ENCODE data around the gene CACNG4. TPM values are rescaled to one million over a fixed set of nuclear protein-coding genes. Genes with fewer than 3 reads are reported as not detected.

The CACNG4 gene
- total RNA-seq, 1 donor, result not detected

GRCh38 chr17:67020293-67020766, 55.8 kb downstream of the CACNG4 start:
- Histone ChIP-seq H2AFZ (ENCODE audit: low read length) (no peak overlapping the region), H3K27ac (ENCODE audit: low read depth, low read length) (no peak overlapping the region), H4K20me1 (ENCODE audit: insufficient read depth, low read length) (no peaks in the 10 kb centered on the region), H3K4me1 (ENCODE audit: insufficient read depth, low read length) (no peaks in the 10 kb centered on the region), H3K4me2 (ENCODE audit: insufficient read depth, low read length) (no peak overlapping the region), H3K36me3 (ENCODE audit: insufficient read depth, low read length) (no peaks in the 10 kb centered on the region), H3K4me3 (ENCODE audit: insufficient read depth, low read length) (no peak overlapping the region), H3K79me2 (ENCODE audit: insufficient read depth, low read length) (no peaks in the 10 kb centered on the region), H3K9me3 (ENCODE audit: low read depth, low read length) (no peaks in the 10 kb centered on the region), H3K27me3 (ENCODE audit: insufficient read depth, low read length) (peaks cover 33% of the 10 kb centered on the region)
- DNase-seq (ENCODE audit: insufficient read length, low spot score, missing footprints), result no peak
- TF ChIP-seq CTCF (IDR thresholded peaks at IDR 0.05; ENCODE audit: extremely low read depth, low read depth, low read length), result no peak

GRCh38 chr17:67021196-67021595, 56.7 kb downstream of the CACNG4 start:
- Histone ChIP-seq H4K20me1 (ENCODE audit: insufficient read depth, low read length) (no peaks in the 10 kb centered on the region), H3K79me2 (ENCODE audit: insufficient read depth, low read length) (no peaks in the 10 kb centered on the region), H3K4me2 (ENCODE audit: insufficient read depth, low read length) (no peak overlapping the region), H3K4me3 (ENCODE audit: insufficient read depth, low read length) (no peak overlapping the region), H2AFZ (ENCODE audit: low read length) (no peak overlapping the region), H3K36me3 (ENCODE audit: insufficient read depth, low read length) (no peaks in the 10 kb centered on the region), H3K27me3 (ENCODE audit: insufficient read depth, low read length) (peaks cover 33% of the 10 kb centered on the region), H3K4me1 (ENCODE audit: insufficient read depth, low read length) (no peaks in the 10 kb centered on the region), H3K9me3 (ENCODE audit: low read depth, low read length) (no peaks in the 10 kb centered on the region), H3K27ac (ENCODE audit: low read depth, low read length) (no peak overlapping the region)
- TF ChIP-seq CTCF (IDR thresholded peaks at IDR 0.05; ENCODE audit: extremely low read depth, low read depth, low read length), result no peak
- DNase-seq (ENCODE audit: insufficient read length, low spot score, missing footprints), result no peak

GRCh38 chr17:67021743-67022450, 57.4 kb downstream of the CACNG4 start:
- H3K27me3 ChIP-seq (ENCODE audit: insufficient read depth, low read length), result peaks cover 33% of the 10 kb centered on the region
- no peak for DNase-seq (ENCODE audit: insufficient read length, low spot score, missing footprints)
- H3K4me3 ChIP-seq (ENCODE audit: insufficient read depth, low read length), result no peak overlapping the region
- H3K36me3 ChIP-seq (ENCODE audit: insufficient read depth, low read length), result no peaks in the 10 kb centered on the region
- no peaks in the 10 kb centered on the region for H3K4me1 ChIP-seq (ENCODE audit: insufficient read depth, low read length)
- no peak overlapping the region for H2AFZ ChIP-seq (ENCODE audit: low read length)
- H3K4me2 ChIP-seq (ENCODE audit: insufficient read depth, low read length), result no peak overlapping the region
- H3K79me2 ChIP-seq (ENCODE audit: insufficient read depth, low read length), result no peaks in the 10 kb centered on the region
- H4K20me1 ChIP-seq (ENCODE audit: insufficient read depth, low read length), result no peaks in the 10 kb centered on the region
- TF ChIP-seq CTCF (IDR thresholded peaks at IDR 0.05; ENCODE audit: extremely low read depth, low read depth, low read length), result no peak
- H3K27ac ChIP-seq (ENCODE audit: low read depth, low read length), result no peak overlapping the region
- H3K9me3 ChIP-seq (ENCODE audit: low read depth, low read length), result no peaks in the 10 kb centered on the region

GRCh38 chr17:67022451-67022810, 57.9 kb downstream of the CACNG4 start:
- no peak overlapping the region for H3K27ac ChIP-seq (ENCODE audit: low read depth, low read length)
- no peak for DNase-seq (ENCODE audit: insufficient read length, low spot score, missing footprints)
- no peaks in the 10 kb centered on the region for H3K9me3 ChIP-seq (ENCODE audit: low read depth, low read length)
- H3K79me2 ChIP-seq (ENCODE audit: insufficient read depth, low read length), result no peaks in the 10 kb centered on the region
- no peaks in the 10 kb centered on the region for H3K36me3 ChIP-seq (ENCODE audit: insufficient read depth, low read length)
- no peak overlapping the region for H3K4me2 ChIP-seq (ENCODE audit: insufficient read depth, low read length)
- H3K4me3 ChIP-seq (ENCODE audit: insufficient read depth, low read length), result no peak overlapping the region
- H3K4me1 ChIP-seq (ENCODE audit: insufficient read depth, low read length), result no peaks in the 10 kb centered on the region
- no peak for TF ChIP-seq CTCF (IDR thresholded peaks at IDR 0.05; ENCODE audit: extremely low read depth, low read depth, low read length)
- H4K20me1 ChIP-seq (ENCODE audit: insufficient read depth, low read length), result no peaks in the 10 kb centered on the region
- no peak overlapping the region for H2AFZ ChIP-seq (ENCODE audit: low read length)
- peaks cover 33% of the 10 kb centered on the region for H3K27me3 ChIP-seq (ENCODE audit: insufficient read depth, low read length)
